Gastrocnemius medialis (tissue), 4 donors: ENCODE results near the gene GIT2.

Experiments used
- CTCF ChIP-seq, 5 experiments: fragments of 450-650 bp in 3 of 5; fragments of 200-600 bp in 2 of 5; sonication (generic) in 2 of 5; IDR thresholded peaks in 4 of 5; conservative IDR thresholded peaks in 1 of 5; 1 replicate in 4 of 5; 2 replicates in 1 of 5; pipeline ENCODE4 v1.5.1; 2016 to 2019; ENCODE audit warnings: antibody characterized with exemption in 5 of 5, mild to moderate bottlenecking in 3 of 5, moderate library complexity in 3 of 5
- POLR2A ChIP-seq, 2 donors: fragments of 450-650 bp; IDR thresholded peaks; one replicate each; pipeline ENCODE4 v1.6.1; 2017; ENCODE audit warnings: antibody characterized with exemption in 2 of 2, mild to moderate bottlenecking in 2 of 2, moderate library complexity in 2 of 2

GRCh38 chr12:109927622-109928021 is 68.5 kb downstream of the GIT2 start:
- TF ChIP-seq POLR2A (IDR thresholded peaks at IDR 0.05) (no peak), CTCF (IDR thresholded peaks at IDR 0.05 in 4 of 5, conservative IDR thresholded peaks at IDR 0.05 in 1 of 5) (peak in 4 of 5 experiments; percentile 25 to 54 (median 34))
